ENCODE measurements around the gene ZNF587B. TPM values are rescaled to one million over a fixed set of nuclear protein-coding genes. Genes with fewer than 3 reads are reported as not detected.
"Not testable (repeated sequence)": the region's sequence is repeated elsewhere in the genome, so short reads cannot be mapped to it uniquely, and the experiment has no call there.

Gene ZNF587B
- total and polyA plus RNA-seq, 2 donors (not counting 1 experiment from before 2014, with no cell fraction given): 6.5 to 12.4 TPM

DNA sequence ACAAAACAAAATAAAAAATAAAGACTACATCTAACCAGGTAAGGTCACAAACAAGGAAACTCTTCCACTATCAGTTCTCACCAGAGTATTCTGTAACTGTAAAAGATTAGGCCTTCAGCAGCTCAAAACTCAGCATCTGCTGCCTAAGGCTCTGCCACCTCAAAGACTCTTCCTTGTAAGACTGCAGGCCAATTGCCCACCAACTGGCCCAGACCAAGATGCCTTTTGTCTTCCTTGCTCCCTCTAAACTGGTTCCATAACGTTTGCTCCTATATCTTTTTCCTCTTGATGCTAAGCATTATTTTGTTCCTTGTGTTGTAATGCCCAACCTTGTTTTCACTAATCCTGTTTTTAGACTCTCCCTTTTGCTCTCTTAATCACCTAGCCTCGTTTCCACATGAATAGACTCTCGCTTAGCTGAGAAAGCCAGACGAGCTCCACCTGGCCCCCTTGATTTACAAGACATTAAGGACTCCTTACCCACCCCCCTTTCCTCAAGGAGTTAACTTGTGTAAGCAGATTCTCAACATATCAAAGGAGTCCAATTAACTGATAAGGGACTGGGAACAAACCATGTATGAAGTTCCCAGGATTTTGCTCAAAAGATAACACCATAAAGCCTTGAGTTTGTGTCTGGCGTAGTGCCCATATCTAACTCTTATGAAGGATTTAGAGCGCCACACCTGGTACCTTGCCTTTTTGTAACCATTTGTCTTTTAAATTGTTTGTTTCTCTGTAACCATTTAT lies 57.3 kb downstream of the ZNF587B start:
- Histone ChIP-seq H3K9me3 (ENCODE audit: control insufficient read depth, insufficient read depth, low read depth, low read length) (no peaks in the 10 kb centered on the region), H3K27ac (ENCODE audit: insufficient read depth, low read length) (no peak overlapping the region), H3K79me2 (ENCODE audit: control insufficient read depth, insufficient read depth, low read length) (peaks cover 15% of the 10 kb centered on the region), H3K4me1 (ENCODE audit: control insufficient read depth, extremely low read depth, insufficient read depth, low read length) (no peaks in the 10 kb centered on the region), H3K4me2 (ENCODE audit: extremely low read depth, insufficient read depth, low read length) (peak overlapping the region; percentile 84), H3K9ac (ENCODE audit: insufficient read depth, low read length) (no peak overlapping the region), H3K4me3 (replicated peaks in 1 of 4; ENCODE audit: control extremely low read depth in 1 of 4, insufficient read depth in 1 of 4, low read depth in 3 of 4, low read length in 4 of 4) (peak overlapping the region; percentile 76 to 84 (median 82)), H3K36me3 (ENCODE audit: control insufficient read depth, insufficient read depth, low read length) (no peaks in the 10 kb centered on the region), H3K27me3 (ENCODE audit: control insufficient read depth, insufficient read depth, low read length) (no peaks in the 10 kb centered on the region), H4K20me1 (ENCODE audit: control insufficient read depth, extremely low read depth, insufficient read depth, low read length) (no peaks in the 10 kb centered on the region), H2AFZ (ENCODE audit: low read length) (no peak overlapping the region)
- TF ChIP-seq, protein P1, sequence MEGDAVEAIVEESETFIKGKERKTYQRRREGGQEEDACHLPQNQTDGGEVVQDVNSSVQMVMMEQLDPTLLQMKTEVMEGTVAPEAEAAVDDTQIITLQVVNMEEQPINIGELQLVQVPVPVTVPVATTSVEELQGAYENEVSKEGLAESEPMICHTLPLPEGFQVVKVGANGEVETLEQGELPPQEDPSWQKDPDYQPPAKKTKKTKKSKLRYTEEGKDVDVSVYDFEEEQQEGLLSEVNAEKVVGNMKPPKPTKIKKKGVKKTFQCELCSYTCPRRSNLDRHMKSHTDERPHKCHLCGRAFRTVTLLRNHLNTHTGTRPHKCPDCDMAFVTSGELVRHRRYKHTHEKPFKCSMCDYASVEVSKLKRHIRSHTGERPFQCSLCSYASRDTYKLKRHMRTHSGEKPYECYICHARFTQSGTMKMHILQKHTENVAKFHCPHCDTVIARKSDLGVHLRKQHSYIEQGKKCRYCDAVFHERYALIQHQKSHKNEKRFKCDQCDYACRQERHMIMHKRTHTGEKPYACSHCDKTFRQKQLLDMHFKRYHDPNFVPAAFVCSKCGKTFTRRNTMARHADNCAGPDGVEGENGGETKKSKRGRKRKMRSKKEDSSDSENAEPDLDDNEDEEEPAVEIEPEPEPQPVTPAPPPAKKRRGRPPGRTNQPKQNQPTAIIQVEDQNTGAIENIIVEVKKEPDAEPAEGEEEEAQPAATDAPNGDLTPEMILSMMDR (conservative IDR thresholded peaks at IDR 0.05 in 1 of 2, IDR thresholded peaks at IDR 0.05 in 1 of 2; ENCODE audit: low read depth in 1 of 2, low read length in 2 of 2): no peak
- TF ChIP-seq EZH2 (IDR thresholded peaks at IDR 0.05; ENCODE audit: low read length, missing control alignments): no peak
- peak in 1 of 2 donors; percentile 55 for DNase-seq (ENCODE audit: low read depth in 2 of 2)

DNA sequence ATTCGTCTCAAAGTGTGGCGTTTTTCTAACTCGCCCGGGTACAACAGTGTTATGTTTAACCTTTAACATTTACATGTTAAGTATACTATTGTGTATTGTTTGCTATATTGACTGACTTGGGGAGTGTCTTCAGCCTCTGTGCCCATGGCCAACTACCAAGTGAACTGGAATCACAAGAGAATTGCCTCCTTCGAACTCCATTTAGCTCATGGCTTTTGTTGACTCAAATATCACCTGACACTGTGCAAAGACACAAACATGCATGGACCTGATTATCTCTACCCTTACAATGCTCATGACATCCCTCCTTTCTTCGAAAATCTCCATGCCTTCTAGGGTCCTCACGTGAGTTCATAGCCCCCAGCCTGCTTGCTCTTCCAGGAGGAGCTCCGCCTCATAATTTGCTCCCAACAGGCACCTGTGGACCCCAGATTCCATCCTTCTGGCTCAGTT lies 58.0 kb downstream of the ZNF587B start:
- no peak for DNase-seq (ENCODE audit: low read depth in 2 of 2)
- no peaks in the 10 kb centered on the region for H3K9me3 ChIP-seq (ENCODE audit: control insufficient read depth, insufficient read depth, low read depth, low read length)
- peak overlapping the region; percentile 64 for H3K9ac ChIP-seq (ENCODE audit: insufficient read depth, low read length)
- H2AFZ ChIP-seq (ENCODE audit: low read length): peak overlapping the region; percentile 94
- H3K27me3 ChIP-seq (ENCODE audit: control insufficient read depth, insufficient read depth, low read length): no peaks in the 10 kb centered on the region
- H3K4me2 ChIP-seq (ENCODE audit: extremely low read depth, insufficient read depth, low read length): peak overlapping the region; percentile 84
- TF ChIP-seq EZH2 (IDR thresholded peaks at IDR 0.05; ENCODE audit: low read length, missing control alignments): no peak
- TF ChIP-seq, protein P1 (conservative IDR thresholded peaks at IDR 0.05 in 1 of 2, IDR thresholded peaks at IDR 0.05 in 1 of 2; ENCODE audit: low read depth in 1 of 2, low read length in 2 of 2): no peak
- peaks cover 15% of the 10 kb centered on the region for H3K79me2 ChIP-seq (ENCODE audit: control insufficient read depth, insufficient read depth, low read length)
- no peaks in the 10 kb centered on the region for H3K36me3 ChIP-seq (ENCODE audit: control insufficient read depth, insufficient read depth, low read length)
- no peaks in the 10 kb centered on the region for H4K20me1 ChIP-seq (ENCODE audit: control insufficient read depth, extremely low read depth, insufficient read depth, low read length)
- H3K27ac ChIP-seq (ENCODE audit: insufficient read depth, low read length): peak overlapping the region; percentile 77
- H3K4me1 ChIP-seq (ENCODE audit: control insufficient read depth, extremely low read depth, insufficient read depth, low read length): no peaks in the 10 kb centered on the region
- peak overlapping the region; percentile 76 to 84 (median 82) for H3K4me3 ChIP-seq (replicated peaks in 1 of 4; ENCODE audit: control extremely low read depth in 1 of 4, insufficient read depth in 1 of 4, low read depth in 3 of 4, low read length in 4 of 4)

DNA sequence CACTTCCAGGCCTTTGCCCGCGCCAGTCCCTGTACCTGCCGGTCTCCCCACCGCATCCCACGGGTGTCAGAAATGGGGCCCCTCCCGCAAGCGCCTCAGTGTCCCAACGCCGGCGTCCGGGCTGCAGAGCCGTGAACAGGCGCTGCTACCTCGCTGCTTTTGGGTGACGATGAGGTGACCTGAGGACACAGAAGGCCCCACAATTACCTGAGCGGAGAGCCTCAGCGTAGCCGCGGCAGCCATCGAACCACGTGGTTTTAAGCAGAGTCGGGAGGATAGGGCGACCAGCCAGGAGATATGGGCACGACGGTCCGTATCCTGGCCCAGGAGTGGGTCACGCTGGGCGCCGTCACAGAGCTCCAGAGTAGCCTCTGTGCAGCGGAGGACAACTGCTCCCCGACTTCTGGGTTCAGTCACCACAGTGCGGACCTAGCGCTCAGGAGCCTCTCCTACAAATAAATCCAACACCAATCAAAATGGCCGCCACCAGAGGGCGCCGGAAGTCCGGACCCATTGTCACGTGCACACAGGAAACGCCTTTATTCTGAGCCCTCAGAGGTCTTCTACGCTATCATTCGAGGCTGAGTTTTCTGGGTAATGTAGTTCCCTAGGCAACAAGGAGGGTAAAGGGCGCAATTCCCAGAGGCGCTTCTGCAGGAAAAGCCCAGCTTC lies 58.6 kb downstream of the ZNF587B start, which contains the start of gene ZNF814:
TSS of gene ZNF814 (minus strand) at position 478 of the 672 bp plus-strand sequence. CDS start at position 243, 235 bp downstream.
- Histone ChIP-seq H3K27me3 (ENCODE audit: control insufficient read depth, insufficient read depth, low read length) (no peaks in the 10 kb centered on the region), H3K4me3 (replicated peaks in 1 of 4; ENCODE audit: control extremely low read depth in 1 of 4, insufficient read depth in 1 of 4, low read depth in 3 of 4, low read length in 4 of 4) (peak within 1 kb of the TSS; percentile 76 to 84 (median 82)), H4K20me1 (ENCODE audit: control insufficient read depth, extremely low read depth, insufficient read depth, low read length) (no peaks in the 10 kb centered on the region), H3K79me2 (ENCODE audit: control insufficient read depth, insufficient read depth, low read length) (peaks cover 15% of the 10 kb centered on the region), H3K4me1 (ENCODE audit: control insufficient read depth, extremely low read depth, insufficient read depth, low read length) (no peaks in the 10 kb centered on the region), H2AFZ (ENCODE audit: low read length) (peak within 1 kb of the TSS; percentile 94), H3K4me2 (ENCODE audit: extremely low read depth, insufficient read depth, low read length) (peak within 1 kb of the TSS; percentile 84), H3K36me3 (ENCODE audit: control insufficient read depth, insufficient read depth, low read length) (no peaks in the 10 kb centered on the region), H3K27ac (ENCODE audit: insufficient read depth, low read length) (peak within 1 kb of the TSS; percentile 77), H3K9ac (ENCODE audit: insufficient read depth, low read length) (peak within 1 kb of the TSS; percentile 64), H3K9me3 (ENCODE audit: control insufficient read depth, insufficient read depth, low read depth, low read length) (no peaks in the 10 kb centered on the region)
- peak; percentile 75 to 91 for DNase-seq (ENCODE audit: low read depth in 2 of 2)
- TF ChIP-seq EZH2 (IDR thresholded peaks at IDR 0.05; ENCODE audit: low read length, missing control alignments): no peak
- TF ChIP-seq, protein P1 (conservative IDR thresholded peaks at IDR 0.05 in 1 of 2, IDR thresholded peaks at IDR 0.05 in 1 of 2; ENCODE audit: low read depth in 1 of 2, low read length in 2 of 2): peak; percentile 40 to 42

DNA sequence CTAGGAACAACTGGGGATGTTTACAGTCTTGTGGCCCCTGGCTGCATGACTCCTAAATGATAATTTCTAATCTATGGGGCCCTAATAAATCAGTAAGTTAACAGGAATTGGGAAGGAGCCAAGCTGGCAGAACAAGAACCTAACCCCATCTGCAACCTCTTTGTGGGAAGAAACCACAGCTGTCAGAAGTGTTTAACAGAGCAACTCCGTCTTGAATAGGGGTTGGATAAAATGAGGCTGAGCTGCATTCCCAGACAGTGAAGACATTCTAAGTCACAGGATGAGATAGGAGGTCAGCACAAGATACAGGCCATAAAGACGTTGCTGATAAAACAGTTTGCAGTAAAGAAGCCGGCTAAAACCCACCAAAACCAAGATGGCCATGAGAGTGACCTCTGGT lies 60.6 kb downstream of the ZNF587B start:
- H3K4me1 ChIP-seq (ENCODE audit: control insufficient read depth, extremely low read depth, insufficient read depth, low read length); H3K27ac ChIP-seq (ENCODE audit: insufficient read depth, low read length); H3K36me3 ChIP-seq (ENCODE audit: control insufficient read depth, insufficient read depth, low read length); H3K4me2 ChIP-seq (ENCODE audit: extremely low read depth, insufficient read depth, low read length); H3K4me3 ChIP-seq (replicated peaks in 1 of 4; ENCODE audit: control extremely low read depth in 1 of 4, insufficient read depth in 1 of 4, low read depth in 3 of 4, low read length in 4 of 4); H2AFZ ChIP-seq (ENCODE audit: low read length); H3K9me3 ChIP-seq (ENCODE audit: control insufficient read depth, insufficient read depth, low read depth, low read length); H3K27me3 ChIP-seq (ENCODE audit: control insufficient read depth, insufficient read depth, low read length); H3K9ac ChIP-seq (ENCODE audit: insufficient read depth, low read length); H4K20me1 ChIP-seq (ENCODE audit: control insufficient read depth, extremely low read depth, insufficient read depth, low read length): not testable (repeated sequence)
- DNase-seq (ENCODE audit: low read depth in 2 of 2): peak; percentile 52 to 97
- peaks cover 13% of the 10 kb centered on the region for H3K79me2 ChIP-seq (ENCODE audit: control insufficient read depth, insufficient read depth, low read length)
